Stomach smooth muscle (tissue), 2 donors: ENCODE data around the gene PSENEN.
A peak's percentile ranks its signal among the peaks of the same experiment; 100 is the strongest.

Experiments used
- H3K27ac ChIP-seq: one replicate; pipeline ENCODE4 v1.7.0; 2013; ENCODE audit warnings: mild to moderate bottlenecking, low read length, inconsistent platforms
- H3K27me3 ChIP-seq, 2 donors: one replicate each; pipeline ENCODE4 v1.7.0; 2013; ENCODE audit warnings: low read length in 2 of 2; ENCODE audit not compliant: insufficient read depth in 2 of 2, control insufficient read depth in 1 of 2
- H3K36me3 ChIP-seq, 2 donors: one replicate each; pipeline ENCODE4 v1.7.0; 2013; ENCODE audit warnings: low read length in 2 of 2; ENCODE audit not compliant: control insufficient read depth in 2 of 2, insufficient read depth in 2 of 2
- H3K4me1 ChIP-seq: one replicate; pipeline ENCODE4 v1.7.0; 2013; ENCODE audit warnings: low read length; ENCODE audit not compliant: control insufficient read depth, insufficient read depth
- H3K4me3 ChIP-seq, 2 donors: one replicate each; pipeline ENCODE4 v1.7.0; 2013; ENCODE audit warnings: low read length in 2 of 2
- H3K9ac ChIP-seq, 2 donors: one replicate each; pipeline ENCODE4 v1.7.0; 2013; ENCODE audit warnings: low read length in 2 of 2, mild to moderate bottlenecking in 1 of 2
- H3K9me3 ChIP-seq, 2 donors: one replicate each; pipeline ENCODE4 v1.7.0; 2013; ENCODE audit warnings: low read length in 2 of 2; ENCODE audit not compliant: control insufficient read depth in 2 of 2
- donor health status: healthy.
- donor health status: Pancreatic carcinoma.

Gene PSENEN

GRCh38 chr19:35754370-35755130 is 9.1 kb downstream of the PSENEN start:
- Histone ChIP-seq H3K9me3 (no peaks in the 10 kb centered on the region), H3K9ac (peak overlapping the region; percentile 49 to 80), H3K27me3 (no peaks in the 10 kb centered on the region), H3K4me1 (peaks cover 54% of the 10 kb centered on the region), H3K4me3 (peak overlapping the region; percentile 66 to 99), H3K27ac (peak overlapping the region; percentile 100), H3K36me3 (peaks cover 14 to 21% of the 10 kb centered on the region in 2 donors)

- Histone ChIP-seq H3K27ac (peak overlapping the region; percentile 100), H3K4me3 (peak overlapping the region; percentile 66 to 99), H3K36me3 (peaks cover 14 to 21% of the 10 kb centered on the region in 2 donors), H3K27me3 (no peaks in the 10 kb centered on the region), H3K4me1 (peaks cover 52% of the 10 kb centered on the region), H3K9ac (peak overlapping the region; percentile 49 to 80), H3K9me3 (no peaks in the 10 kb centered on the region)
Observed at GRCh38 chr19:35755131-35755549, 9.7 kb downstream of the PSENEN start.

GRCh38 chr19:35755550-35756376 is 10.3 kb downstream of the PSENEN start:
- Histone ChIP-seq H3K4me1 (peaks cover 49% of the 10 kb centered on the region), H3K27ac (peak overlapping the region; percentile 100), H3K9ac (peak overlapping the region; percentile 99 to 100)

GRCh38 chr19:35756377-35757230 is 11.2 kb downstream of the PSENEN start, which contains the start of gene HSPB6:
HSPB6 (minus strand) TSS chr19:35757029; CDS start chr19:35757008, 21 bp downstream.
- Histone ChIP-seq H3K36me3 (peaks cover 15 to 21% of the 10 kb centered on the region in 2 donors), H3K27me3 (no peaks in the 10 kb centered on the region), H3K4me3 (peak within 1 kb of the TSS; percentile 87 to 99), H3K27ac (peak within 1 kb of the TSS; percentile 100), H3K4me1 (peaks cover 49% of the 10 kb centered on the region), H3K9me3 (no peaks in the 10 kb centered on the region), H3K9ac (peak within 1 kb of the TSS; percentile 99 to 100)

More at GRCh38 chr19:35755550-35756376, 10.3 kb downstream of the PSENEN start:
- Histone ChIP-seq H3K9me3 (no peaks in the 10 kb centered on the region), H3K36me3 (peaks cover 12 to 21% of the 10 kb centered on the region in 2 donors), H3K27me3 (no peaks in the 10 kb centered on the region), H3K4me3 (peak overlapping the region; percentile 87 to 99)

- peaks cover 44% of the 10 kb centered on the region for H3K4me1 ChIP-seq
- H3K9me3 ChIP-seq, result no peaks in the 10 kb centered on the region
- H3K36me3 ChIP-seq, result peaks cover 21 to 24% of the 10 kb centered on the region in 2 donors
- peak overlapping the region; percentile 100 for H3K27ac ChIP-seq
- H3K27me3 ChIP-seq, result no peaks in the 10 kb centered on the region
- peak overlapping the region; percentile 99 to 100 for H3K9ac ChIP-seq
- peak overlapping the region; percentile 87 to 99 for H3K4me3 ChIP-seq
Observed at GRCh38 chr19:35757231-35757748, 11.8 kb downstream of the PSENEN start.

- Histone ChIP-seq H3K9me3 (no peaks in the 10 kb centered on the region), H3K9ac (peak within 1 kb of the TSS; percentile 99 to 100), H3K36me3 (peaks cover 15 to 21% of the 10 kb centered on the region in 2 donors), H3K27ac (peak within 1 kb of the TSS; percentile 100), H3K4me3 (peak within 1 kb of the TSS; percentile 97 to 99), H3K27me3 (no peaks in the 10 kb centered on the region), H3K4me1 (peaks cover 44% of the 10 kb centered on the region)
Observed at GRCh38 chr19:35757749-35758608, 12.5 kb downstream of the PSENEN start, which contains the start of gene PROSER3. PROSER3 (plus strand) TSS chr19:35758176; CDS start chr19:35758216, 40 bp downstream.

GRCh38 chr19:35759697-35760096 is 14.2 kb downstream of the PSENEN start:
- Histone ChIP-seq H3K9ac (no peak overlapping the region), H3K27me3 (no peaks in the 10 kb centered on the region), H3K9me3 (no peaks in the 10 kb centered on the region), H3K36me3 (peaks cover 8 to 14% of the 10 kb centered on the region in 2 donors), H3K4me3 (peak overlapping the region in 1 of 2 donors; percentile 8), H3K27ac (no peak overlapping the region), H3K4me1 (peaks cover 31% of the 10 kb centered on the region)

- no peak overlapping the region for H3K4me3 ChIP-seq
- H3K9ac ChIP-seq, result no peak overlapping the region
- peaks cover 10 to 18% of the 10 kb centered on the region in 2 donors for H3K36me3 ChIP-seq
- no peaks in the 10 kb centered on the region for H3K9me3 ChIP-seq
- no peaks in the 10 kb centered on the region for H3K27me3 ChIP-seq
- peaks cover 25% of the 10 kb centered on the region for H3K4me1 ChIP-seq
- H3K27ac ChIP-seq, result no peak overlapping the region
Observed at GRCh38 chr19:35760711-35761349, 15.4 kb downstream of the PSENEN start.
